Muscle of back (tissue), 10 donors: Measurements from ENCODE around the gene TPM1. TPM values are rescaled to one million over a fixed set of nuclear protein-coding genes. Genes with fewer than 3 reads are reported as not detected.

Experiments used
- polyA plus RNA-seq, 10 donors: library from polyadenylated mRNA; unstranded; fragments of 120-200 nt; gene quantifications; one replicate each; pipeline ENCODE4 v1.2.1, GENCODE V29; 2013; ENCODE audit not compliant: insufficient read length in 10 of 10

TPM1 gene
- polyA plus RNA-seq, 10 donors: 2,228 to 6,779 (median 5,546) TPM

Other genes with a start within 250 kb of the TPM1 start
- gene LACTB, start 79.1 kb downstream of the TPM1 start, polyA plus RNA-seq: 10 to 100 TPM; 13.1 to 24.5 (median 16.0) TPM
- 10 to 100 TPM; 56.0 to 65.2 (median 62.0) TPM for gene RPS27L, start 114.7 kb downstream of the TPM1 start, polyA plus RNA-seq
- gene RAB8B, start 146.9 kb downstream of the TPM1 start, polyA plus RNA-seq: 10 to 100 TPM; 17.8 to 30.0 (median 22.3) TPM
- 10 to 100 TPM in 8 of 10 donors, 1 to 10 TPM in 2; 8.8 to 14.8 (median 12.1) TPM for gene APH1B, start 234.9 kb downstream of the TPM1 start, polyA plus RNA-seq